H9 (cell line): ENCODE results near the gene EPN1. TPM values are rescaled to one million over a fixed set of nuclear protein-coding genes. Genes with fewer than 3 reads are reported as not detected.

Experiments used
- DNase-seq: peaks from one replicate; pipeline ENCODE4 v3.0.0-alpha.2; 2017
- H2AFZ ChIP-seq: one replicate; pipeline ENCODE4 v1.6.1; 2013; ENCODE audit warnings: mild to moderate bottlenecking, low read length, control low read depth, moderate library complexity
- H2AK5ac ChIP-seq: 2 replicates; pipeline ENCODE4 v1.6.1; 2013; ENCODE audit warnings: low read length, control low read depth, mixed read lengths; ENCODE audit not compliant: insufficient read length
- H2BK120ac ChIP-seq: one replicate; pipeline ENCODE4 v1.6.1; 2013; ENCODE audit warnings: low read depth, mild to moderate bottlenecking, low read length, control low read depth, inconsistent platforms; ENCODE audit not compliant: poor library complexity, severe bottlenecking
- H2BK12ac ChIP-seq: 2 replicates; pipeline ENCODE4 v1.6.1; 2013; ENCODE audit warnings: low read length, control low read depth, mixed read lengths, low read depth; ENCODE audit not compliant: insufficient read length
- H2BK15ac ChIP-seq: 2 replicates; pipeline ENCODE4 v1.6.1; 2013; ENCODE audit warnings: low read depth, low read length, control low read depth
- H2BK20ac ChIP-seq: one replicate; pipeline ENCODE4 v1.6.1; 2013; ENCODE audit warnings: low read depth, mild to moderate bottlenecking, low read length, control low read depth, inconsistent platforms; ENCODE audit not compliant: poor library complexity, severe bottlenecking
- H2BK5ac ChIP-seq: 2 replicates; pipeline ENCODE4 v1.6.1; 2013; ENCODE audit warnings: low read length, control low read depth, mixed read lengths; ENCODE audit not compliant: insufficient read length
- H3K14ac ChIP-seq: 2 replicates; pipeline ENCODE4 v1.6.1; 2013; ENCODE audit warnings: low read length, control low read depth; ENCODE audit not compliant: insufficient read depth
- H3K18ac ChIP-seq: 2 replicates; pipeline ENCODE4 v1.6.1; 2013; ENCODE audit warnings: low read depth, mild to moderate bottlenecking, mixed read lengths, low read length, control low read depth; ENCODE audit not compliant: insufficient read length
- H3K23ac ChIP-seq: 2 replicates; pipeline ENCODE4 v1.6.1; 2013; ENCODE audit warnings: low read length, control low read depth, mixed read lengths, low read depth; ENCODE audit not compliant: insufficient read length
- H3K23me2 ChIP-seq: 2 replicates; pipeline ENCODE4 v1.6.1; 2013; ENCODE audit warnings: low read depth, mild to moderate bottlenecking, mixed read lengths, low read length, control low read depth; ENCODE audit not compliant: insufficient read length, poor library complexity, severe bottlenecking
- H3K27ac ChIP-seq: 2 replicates; pipeline ENCODE4 v1.5.1; 2013; ENCODE audit warnings: low read length, control low read depth, mixed read lengths, low read depth; ENCODE audit not compliant: insufficient read length
- H3K27me3 ChIP-seq: 2 replicates; pipeline ENCODE4 v1.6.1; 2013; ENCODE audit warnings: low read length, control low read depth, inconsistent platforms; ENCODE audit not compliant: insufficient read depth
- H3K4ac ChIP-seq: 2 replicates; pipeline ENCODE4 v1.6.1; 2013; ENCODE audit warnings: low read depth, mild to moderate bottlenecking, control low read depth, inconsistent platforms, low read length, moderate library complexity
- H3K4me1 ChIP-seq: 2 replicates; pipeline ENCODE4 v1.6.1; 2013; ENCODE audit warnings: low read length, control low read depth, inconsistent platforms; ENCODE audit not compliant: insufficient read depth
- H3K4me2 ChIP-seq: 2 replicates; pipeline ENCODE4 v1.6.1; 2013; ENCODE audit warnings: low read length, control low read depth, mixed read lengths; ENCODE audit not compliant: insufficient read length, insufficient read depth
- H3K56ac ChIP-seq: 2 replicates; pipeline ENCODE4 v1.6.1; 2013; ENCODE audit warnings: low read depth, mild to moderate bottlenecking, mixed read lengths, low read length, control low read depth; ENCODE audit not compliant: insufficient read length
- H3K79me1 ChIP-seq: 2 replicates; pipeline ENCODE4 v1.6.1; 2013; ENCODE audit warnings: low read depth, mild to moderate bottlenecking, moderate library complexity, low read length, control low read depth, inconsistent platforms; ENCODE audit not compliant: insufficient read depth, poor library complexity, severe bottlenecking
- H3K79me2 ChIP-seq: 2 replicates; pipeline ENCODE4 v1.6.1; 2013; ENCODE audit warnings: low read length, control low read depth, inconsistent platforms; ENCODE audit not compliant: insufficient read depth
- H3K9ac ChIP-seq: 2 replicates; pipeline ENCODE4 v1.6.1; 2013; ENCODE audit warnings: low read length, control low read depth, mixed read lengths; ENCODE audit not compliant: insufficient read length; ENCODE audit errors: extremely low read depth
- H3K9me3 ChIP-seq: one replicate; pipeline ENCODE4 v1.6.1; 2013; ENCODE audit warnings: low read depth, low read length, inconsistent platforms; ENCODE audit not compliant: control insufficient read depth
- H3T11ph ChIP-seq: one replicate; pipeline ENCODE4 v1.6.1; 2013; ENCODE audit warnings: mild to moderate bottlenecking, low read length, control low read depth, inconsistent platforms
- H4K20me1 ChIP-seq: one replicate; pipeline ENCODE4 v1.6.1; 2013; ENCODE audit not compliant: control insufficient read depth, insufficient read length, insufficient read depth
- H4K5ac ChIP-seq: 2 replicates; pipeline ENCODE4 v1.6.1; 2013; ENCODE audit warnings: low read depth, mild to moderate bottlenecking, mixed read lengths, low read length, control low read depth; ENCODE audit not compliant: insufficient read length
- H4K8ac ChIP-seq: replicated peaks from 2 replicates; pipeline ENCODE4 v1.6.1; 2013; ENCODE audit warnings: low read length, control low read depth, mixed read lengths, low read depth; ENCODE audit not compliant: insufficient read length
- H4K91ac ChIP-seq: 2 replicates; pipeline ENCODE4 v1.6.1; 2013; ENCODE audit warnings: low read depth, mild to moderate bottlenecking, moderate library complexity, mixed read lengths, low read length, control low read depth; ENCODE audit not compliant: insufficient read length
- H3K27ac Mint-ChIP-seq, 3 experiments: 2 replicates in 2 of 3; 3 replicates in 1 of 3; pipeline ENCODE4 v1.8.0; 2020 to 2021; ENCODE audit warnings: mixed read lengths in 3 of 3, mild to moderate bottlenecking in 1 of 3, moderate library complexity in 1 of 3
- H3K27me3 Mint-ChIP-seq: 2 replicates; pipeline ENCODE4 v1.8.0; 2021; ENCODE audit warnings: low read depth, mild to moderate bottlenecking, moderate library complexity, mixed read lengths
- H3K36me3 Mint-ChIP-seq, 3 experiments: 2 replicates in 2 of 3; 3 replicates in 1 of 3; pipeline ENCODE4 v1.8.0; 2020 to 2021; ENCODE audit warnings: low read depth in 3 of 3, mixed read lengths in 3 of 3; ENCODE audit not compliant: insufficient read depth in 1 of 3
- H3K4me1 Mint-ChIP-seq, 2 experiments: 2 replicates each; pipeline ENCODE4 v1.8.0; 2020; ENCODE audit warnings: mixed read lengths in 2 of 2
- H3K4me3 Mint-ChIP-seq, 2 experiments: 2 replicates in 1 of 2; 3 replicates in 1 of 2; pipeline ENCODE4 v1.8.0; 2020 to 2021; ENCODE audit warnings: mild to moderate bottlenecking in 2 of 2, mixed read lengths in 2 of 2, moderate library complexity in 1 of 2
- H3K9me3 Mint-ChIP-seq, 2 experiments: 2 replicates in 1 of 2; 3 replicates in 1 of 2; pipeline ENCODE4 v1.8.0; 2020; ENCODE audit warnings: mild to moderate bottlenecking in 2 of 2, mixed read lengths in 2 of 2, moderate library complexity in 1 of 2
- CTCF ChIP-seq: fragments of 200-600 bp; sonication (generic); conservative IDR thresholded peaks from 3 replicates; pipeline ENCODE4 v1.8.0; 2021; ENCODE audit warnings: antibody characterized with exemption, mild to moderate bottlenecking
- WGBS: extraction: QIAGEN DNeasy Blood & Tissue Kit; methylation state at CpG from one replicate; pipeline ENCODE4 v1.1.7; 2013; ENCODE audit warnings: missing lambda C conversion rate, low lambda C conversion rate, mixed read lengths; ENCODE audit not compliant: insufficient read length; ENCODE audit errors: extremely low coverage; 5-methylcytosine and 5-hydroxymethylcytosine counted together
- total RNA-seq: library from RNA; stranded (reverse); gene quantifications from 2 replicates; pipeline ENCODE4 v1.2.1, GENCODE V29; 2021

EPN1 gene
- total RNA-seq, 1 experiment from 2014 or later = 159 TPM

- H3K27ac Mint-ChIP-seq = peak overlapping the region in 1 of 3 experiments; percentile 75; a peak in 3 of 7 replicates
- H3K23me2 ChIP-seq = peaks cover 25% of the 10 kb centered on the region
- H3K4me1 ChIP-seq = no peaks in the 10 kb centered on the region
- H3K18ac ChIP-seq = no peak overlapping the region
- no peaks in the 10 kb centered on the region for H3K79me1 ChIP-seq
- no peak overlapping the region for H3K4me2 ChIP-seq
- no peak overlapping the region for H4K91ac ChIP-seq
- H3K9ac ChIP-seq = no peak overlapping the region
- no peak for DNase-seq
- H3K27ac ChIP-seq = no peak overlapping the region
- no peak for TF ChIP-seq CTCF
- no peak overlapping the region for H2BK15ac ChIP-seq
- H2BK5ac ChIP-seq = no peak overlapping the region
- peaks cover 5% of the 10 kb centered on the region for H4K20me1 ChIP-seq
- no peak overlapping the region for H2BK20ac ChIP-seq
- peak overlapping the region in 1 of 2 experiments; percentile 60; a peak in 2 of 5 replicates for H3K4me3 Mint-ChIP-seq
- H4K5ac ChIP-seq = no peak overlapping the region
- no peak overlapping the region for H3K23ac ChIP-seq
- peaks cover 7 to 44% (median 34%) of the 10 kb centered on the region in 3 experiments for H3K36me3 Mint-ChIP-seq
- peaks cover 2% of the 10 kb centered on the region; the same call in 1 of the 2 replicates for H3K79me2 ChIP-seq
- no peak overlapping the region for H4K8ac ChIP-seq
- H3K4me1 Mint-ChIP-seq = peaks cover 14 to 16% of the 10 kb centered on the region in 2 experiments
- WGBS = no CpG with 5 or more reads among the region's 17 CpGs
- H3K56ac ChIP-seq = no peak overlapping the region
- H2AFZ ChIP-seq = no peak overlapping the region
- H3K14ac ChIP-seq = no peak overlapping the region; the same call in 1 of the 2 replicates
- H3K4ac ChIP-seq = no peak overlapping the region
- H3K9me3 Mint-ChIP-seq = peaks cover 0 to 3% of the 10 kb centered on the region in 2 experiments; a peak in 3 of 5 replicates
- H2AK5ac ChIP-seq = no peak overlapping the region
- no peak overlapping the region for H2BK12ac ChIP-seq
- H3K27me3 Mint-ChIP-seq = no peaks in the 10 kb centered on the region; the same call in 1 of the 2 replicates
- no peak overlapping the region for H3T11ph ChIP-seq
- H3K9me3 ChIP-seq = no peaks in the 10 kb centered on the region
- H3K27me3 ChIP-seq = no peaks in the 10 kb centered on the region
- H2BK120ac ChIP-seq = no peak overlapping the region
Observed at GRCh38 chr19:55650602-55651230, 24.3 kb upstream of the EPN1 start.
